H1 (cell line): ENCODE results near the gene ARMC5. TPM values are rescaled to one million over a fixed set of nuclear protein-coding genes. Genes with fewer than 3 reads are reported as not detected.

Source experiments
- CTCF ChIA-PET: fragments of 300-600 bp; sonication (Branson Sonifier 250); formaldehyde crosslinking; loops from one replicate; lab custom pipeline; 2021; ENCODE audit not compliant: partially characterized antibody; lab: Charles Lee
- POLR2A ChIA-PET: fragments of 300-600 bp; sonication (Branson Sonifier 250); formaldehyde crosslinking; loops from one replicate; lab custom pipeline; 2021; ENCODE audit warnings: inconsistent platforms; ENCODE audit not compliant: partially characterized antibody; lab: Charles Lee
- DNase-seq, 2 experiments: peaks; one replicate each; pipeline versions ENCODE4 v3.0.0 to v3.0.0-alpha.2; 2010 to 2022; ENCODE audit warnings: low spot score in 2 of 2, low read depth in 1 of 2, mixed read lengths in 1 of 2
- FAIRE-seq: peaks from 2 replicates; lab custom pipeline; 2011; peaks lifted over from hg19 to GRCh38; lab: Jason Lieb, UNC
- H2AFZ ChIP-seq: 2 replicates; pipeline ENCODE4 v1.8.1; 2012; ENCODE audit warnings: low read length, inconsistent platforms
- H2AK5ac ChIP-seq: 2 replicates; pipeline ENCODE4 v1.6.1; 2013; ENCODE audit warnings: low read depth, low read length
- H2BK120ac ChIP-seq: replicated peaks from 2 replicates; pipeline ENCODE3; 2013; ENCODE audit warnings: low read depth, low read length, inconsistent platforms
- H2BK12ac ChIP-seq: 2 replicates; pipeline ENCODE4 v1.6.1; 2013; ENCODE audit warnings: low read depth, low read length
- H2BK15ac ChIP-seq: 2 replicates; pipeline ENCODE4 v1.6.1; 2013; ENCODE audit warnings: low read length
- H2BK20ac ChIP-seq: 2 replicates; pipeline ENCODE4 v1.6.1; 2013; ENCODE audit warnings: low read length
- H2BK5ac ChIP-seq: 2 replicates; pipeline ENCODE4 v1.6.1; 2013; ENCODE audit warnings: low read depth, low read length
- H3K14ac ChIP-seq: 2 replicates; pipeline ENCODE4 v1.6.1; 2013; ENCODE audit warnings: inconsistent platforms; ENCODE audit not compliant: insufficient read length
- H3K18ac ChIP-seq: 2 replicates; pipeline ENCODE4 v1.6.1; 2013; ENCODE audit warnings: low read length; ENCODE audit errors: extremely low read depth
- H3K23ac ChIP-seq: 2 replicates; pipeline ENCODE4 v1.6.1; 2013; ENCODE audit warnings: inconsistent platforms; ENCODE audit not compliant: insufficient read length
- H3K23me2 ChIP-seq: 2 replicates; pipeline ENCODE4 v1.6.1; 2013; ENCODE audit warnings: low read depth, low read length
- H3K27ac ChIP-seq: 2 replicates; pipeline ENCODE4 v1.6.1; 2011; ENCODE audit warnings: low read depth, low read length, inconsistent platforms
- H3K27me3 ChIP-seq, 4 experiments: replicated peaks in 1 of 4; 1 replicate in 1 of 4; 2 replicates in 3 of 4; pipeline versions ENCODE4 v1.6.1 to v1.8.1; 2011 to 2013; ENCODE audit warnings: low read length in 3 of 4, mild to moderate bottlenecking in 3 of 4, inconsistent platforms in 2 of 4, mixed read lengths in 2 of 4, moderate library complexity in 1 of 4; ENCODE audit not compliant: control insufficient read depth in 3 of 4, insufficient read depth in 3 of 4; ENCODE audit errors: extremely low read depth in 1 of 4
- H3K36me3 ChIP-seq, 4 experiments: 2 replicates each; pipeline versions ENCODE4 v1.6.1 to v1.8.1; 2011 to 2013; ENCODE audit warnings: mild to moderate bottlenecking in 4 of 4, low read length in 3 of 4, moderate library complexity in 2 of 4, control low read depth in 1 of 4, inconsistent platforms in 1 of 4; ENCODE audit not compliant: insufficient read depth in 4 of 4, control insufficient read depth in 2 of 4
- H3K4ac ChIP-seq: replicated peaks from 2 replicates; pipeline ENCODE3; 2013; ENCODE audit warnings: low read length, low read depth, mixed read lengths, inconsistent platforms; ENCODE audit not compliant: insufficient read length
- H3K4me1 ChIP-seq, 4 experiments: replicated peaks in 1 of 4; 1 replicate in 1 of 4; 2 replicates in 3 of 4; pipeline versions ENCODE4 v1.6.1 to v1.8.1; 2011 to 2013; ENCODE audit warnings: low read length in 3 of 4, inconsistent platforms in 2 of 4, mixed read lengths in 1 of 4; ENCODE audit not compliant: insufficient read depth in 4 of 4, control insufficient read depth in 3 of 4
- H3K4me2 ChIP-seq, 2 experiments: 2 replicates each; pipeline versions ENCODE4 v1.6.1 to v1.8.1; 2011 to 2013; ENCODE audit warnings: low read depth in 2 of 2, low read length in 2 of 2, control low read depth in 1 of 2, inconsistent platforms in 1 of 2, mild to moderate bottlenecking in 1 of 2; ENCODE audit not compliant: insufficient read depth in 1 of 2
- H3K4me3 ChIP-seq, 4 experiments: fragments of 200-600, 300-600 bp in 1 of 4; sonication (generic), shearing (Covaris generic), sonication (Bioruptor Twin) in 1 of 4; 2 replicates each; pipeline versions ENCODE4 v1.5.1 to v1.8.1; 2011 to 2016; ENCODE audit warnings: low read length in 4 of 4, low read depth in 3 of 4, control low read depth in 2 of 4, inconsistent platforms in 2 of 4, mild to moderate bottlenecking in 2 of 4, mixed read lengths in 1 of 4, moderate library complexity in 1 of 4; ENCODE audit not compliant: insufficient read depth in 2 of 4; ENCODE audit errors: extremely low read depth in 1 of 4
- H3K56ac ChIP-seq: replicated peaks from 2 replicates; pipeline ENCODE3; 2013; ENCODE audit warnings: low read depth, mild to moderate bottlenecking, mixed read lengths, low read length, inconsistent platforms; ENCODE audit not compliant: insufficient read length
- H3K79me1 ChIP-seq: 2 replicates; pipeline ENCODE4 v1.6.1; 2013; ENCODE audit warnings: low read depth, low read length, control low read depth
- H3K79me2 ChIP-seq, 2 experiments: 2 replicates each; pipeline versions ENCODE4 v1.6.1 to v1.8.1; 2012 to 2013; ENCODE audit warnings: low read length in 2 of 2, mild to moderate bottlenecking in 2 of 2, inconsistent platforms in 1 of 2; ENCODE audit not compliant: insufficient read depth in 2 of 2, control insufficient read depth in 1 of 2
- H3K9ac ChIP-seq, 4 experiments: replicated peaks in 1 of 4; 1 replicate in 1 of 4; 2 replicates in 3 of 4; pipeline versions ENCODE4 v1.6.1 to v1.8.1; 2011 to 2013; ENCODE audit warnings: low read depth in 3 of 4, low read length in 3 of 4, control low read depth in 2 of 4, mild to moderate bottlenecking in 2 of 4, moderate library complexity in 2 of 4, inconsistent platforms in 1 of 4; ENCODE audit errors: extremely low read depth in 1 of 4
- H3K9me3 ChIP-seq, 2 experiments: 2 replicates each; pipeline versions ENCODE4 v1.6.1 to v1.8.1; 2012 to 2013; ENCODE audit warnings: mild to moderate bottlenecking in 2 of 2, moderate library complexity in 2 of 2, control low read depth in 1 of 2, inconsistent platforms in 1 of 2, low read depth in 1 of 2, low read length in 1 of 2, mixed read lengths in 1 of 2; ENCODE audit not compliant: insufficient read depth in 2 of 2
- H4K20me1 ChIP-seq, 2 experiments: replicated peaks in 1 of 2; 2 replicates each; pipeline versions ENCODE3 to v1.8.1; 2011 to 2013; ENCODE audit warnings: inconsistent platforms in 2 of 2, low read length in 2 of 2, mild to moderate bottlenecking in 1 of 2; ENCODE audit not compliant: insufficient read depth in 2 of 2, control insufficient read depth in 1 of 2
- H4K5ac ChIP-seq: 2 replicates; pipeline ENCODE4 v1.6.1; 2013; ENCODE audit warnings: low read length, low read depth, mixed read lengths, inconsistent platforms; ENCODE audit not compliant: insufficient read length
- H4K8ac ChIP-seq: 2 replicates; pipeline ENCODE4 v1.8.0; 2013; ENCODE audit warnings: mild to moderate bottlenecking, moderate library complexity, low read length, inconsistent platforms; ENCODE audit not compliant: insufficient read depth; ENCODE audit errors: extremely low read depth
- H4K91ac ChIP-seq: replicated peaks from 2 replicates; pipeline ENCODE3; 2013; ENCODE audit warnings: low read length, mixed read lengths, inconsistent platforms; ENCODE audit not compliant: insufficient read length
- ASH2L ChIP-seq: fragments of 200-600, 300-600 bp; sonication (generic); IDR thresholded peaks from one replicate; pipeline ENCODE4 v1.7.1; 2017; ENCODE audit warnings: low read length
- ATF3 ChIP-seq: IDR thresholded peaks from 2 replicates; pipeline ENCODE4 v1.6.1; 2011; ENCODE audit warnings: low read depth, mild to moderate bottlenecking, low read length; ENCODE audit not compliant: insufficient read depth
- BCL11A ChIP-seq, 2 experiments: IDR thresholded peaks; one replicate each; pipeline ENCODE4 v1.6.1; 2011; ENCODE audit warnings: low read depth in 2 of 2, low read length in 2 of 2, mild to moderate bottlenecking in 2 of 2
- BRCA1 ChIP-seq: IDR thresholded peaks from 2 replicates; pipeline ENCODE4 v1.6.1; 2012; ENCODE audit warnings: low read depth, low read length, improper control_type of control experiment
- CBX5 ChIP-seq: fragments of 300-800, 300-1000 bp; sonication (generic); IDR thresholded peaks from 2 replicates; pipeline ENCODE4 v1.7.1; 2016; ENCODE audit warnings: antibody characterized with exemption, low read length, low read depth
- FOSL1 ChIP-seq: IDR thresholded peaks from 2 replicates; pipeline ENCODE4 v1.6.1; 2011; ENCODE audit warnings: mild to moderate bottlenecking, low read depth, low read length, moderate library complexity; ENCODE audit not compliant: insufficient read depth
- MAFK ChIP-seq: IDR thresholded peaks from 2 replicates; pipeline ENCODE4 v1.6.1; 2012; ENCODE audit warnings: low read depth, mild to moderate bottlenecking, improper control_type of control experiment, low read length
- NANOG ChIP-seq: IDR thresholded peaks from 2 replicates; pipeline ENCODE4 v1.6.1; 2011; ENCODE audit warnings: low read length, low read depth, mild to moderate bottlenecking, inconsistent platforms; ENCODE audit not compliant: insufficient read depth, poor library complexity, severe bottlenecking
- POLR2AphosphoS5 ChIP-seq: IDR thresholded peaks from 2 replicates; pipeline ENCODE4 v1.6.1; 2011; ENCODE audit warnings: low read depth, low read length
- RFX5 ChIP-seq: IDR thresholded peaks from 2 replicates; pipeline ENCODE4 v1.6.1; 2011; ENCODE audit warnings: low read depth, low read length, improper control_type of control experiment, borderline replicate concordance
- SAP30 ChIP-seq: fragments of 300-600 bp; sonication (generic); IDR thresholded peaks from 2 replicates; pipeline ENCODE4 v1.7.1; 2012; ENCODE audit warnings: low read length, moderate library complexity, mild to moderate bottlenecking, inconsistent platforms; ENCODE audit not compliant: insufficient read depth, insufficient replicate concordance
- SUZ12 ChIP-seq: fragments of 200-600 bp; sonication (generic); IDR thresholded peaks from 2 replicates; pipeline ENCODE4 v1.6.1; 2012; ENCODE audit warnings: mild to moderate bottlenecking, inconsistent platforms, low read length, moderate library complexity, mixed read lengths
- WGBS, 2 experiments: shearing (Covaris generic) in 1 of 2; methylation state at CpG; one replicate each; pipeline versions ENCODE4 v1.1.6 to v1.1.7; 2013 to 2015; ENCODE audit warnings: low lambda C conversion rate in 2 of 2, mixed read lengths in 2 of 2, inconsistent platforms in 1 of 2, low coverage in 1 of 2, missing lambda C conversion rate in 1 of 2; ENCODE audit not compliant: insufficient replicate concordance in 2 of 2, insufficient coverage in 1 of 2, insufficient read length in 1 of 2; ENCODE audit errors: extremely low coverage in 1 of 2, missing lambda C conversion rate in 1 of 2; 5-methylcytosine and 5-hydroxymethylcytosine counted together
- polyA plus RNA-seq, 7 experiments: library from polyadenylated mRNA; depleted of rRNA in 3 of 7; stranded (reverse) in 5 of 7; unstranded in 2 of 7; fragments of >200 nt in 5 of 7; fragments of 200-250 nt in 2 of 7; gene quantifications; 1 replicate in 5 of 7; 2 replicates in 1 of 7; 4 replicates in 1 of 7; pipeline versions ENCODE4 v1.2.1 to v1.2.3, GENCODE V29; 2011 to 2013; ENCODE audit warnings: missing spikeins in 2 of 7, mixed read lengths in 2 of 7
- total RNA-seq: library from RNA; stranded (reverse); fragmentation: NEBNext Ultra II Directional; extraction: Animal tissue kit (Norgen Biotek cat#: 25700); gene quantifications from 2 replicates; pipeline ENCODE4 v1.2.1, GENCODE V29; 2021

Gene ARMC5
- total and polyA plus RNA-seq, 2 of the 8 experiments (the other 6 are each of a cell fraction or from before 2014, with no cell fraction given): 7.8 to 8.7 TPM

GRCh38 chr16:31480851-31481536 lies 21.7 kb downstream of the ARMC5 start:
- no peak overlapping the region for H2BK12ac ChIP-seq
- ChIA-PET CTCF (interaction anchor here (1.3 to 1.7 kb wide), 3 partner anchors 20 to 230 kb away, joined by 4 to 6 read pairs (median 6); no protein-coding TSS in a partner anchor), POLR2A (interaction anchor here (1.0 to 2.3 kb wide), 4 partner anchors 18 to 239 kb away, joined by 3 to 6 read pairs (median 3); a partner anchor contains a TSS)
- WGBS, 2 experiments: 88% methylated on average over 7 of the region's 7 CpGs; no CpG with 5 or more reads in 1 of the 2 experiments
- no peak for DNase-seq
- H2BK5ac ChIP-seq: no peak overlapping the region
- H3K36me3 ChIP-seq: no peaks in the 10 kb centered on the region
- no peak overlapping the region for H3K56ac ChIP-seq
- no peak overlapping the region for H3K4me3 ChIP-seq
- H3K23me2 ChIP-seq: peaks cover 14% of the 10 kb centered on the region; the same call in 1 of the 2 replicates
- no peak overlapping the region for H2BK15ac ChIP-seq
- no peaks in the 10 kb centered on the region for H3K79me2 ChIP-seq
- H4K20me1 ChIP-seq: peaks cover 0 to 7% of the 10 kb centered on the region in 2 experiments
- no peak overlapping the region for H3K23ac ChIP-seq
- H3K9ac ChIP-seq: no peak overlapping the region; a peak in 1 of 7 replicates
- H2AK5ac ChIP-seq: no peak overlapping the region
- no peak overlapping the region for H2BK20ac ChIP-seq
- no peak overlapping the region for H3K4ac ChIP-seq
- H2AFZ ChIP-seq: no peak overlapping the region
- no peak for FAIRE-seq
- no peak overlapping the region for H3K14ac ChIP-seq
- no peaks in the 10 kb centered on the region for H3K9me3 ChIP-seq
- H4K8ac ChIP-seq: no peak overlapping the region
- no peak overlapping the region for H4K91ac ChIP-seq
- H3K27me3 ChIP-seq: peaks cover 1 to 38% (median 21%) of the 10 kb centered on the region in 4 experiments
- no peak overlapping the region for H4K5ac ChIP-seq
- H3K4me1 ChIP-seq: peaks cover 0 to 4% (median 1%) of the 10 kb centered on the region in 4 experiments; a peak in 3 of 7 replicates
- H3K18ac ChIP-seq: no peak overlapping the region
- no peaks in the 10 kb centered on the region for H3K79me1 ChIP-seq
- H3K27ac ChIP-seq: no peak overlapping the region
- no peak overlapping the region for H2BK120ac ChIP-seq
- H3K4me2 ChIP-seq: no peak overlapping the region
- no peak for TF ChIP-seq SUZ12
- no peak for TF ChIP-seq SAP30
- no peak for TF ChIP-seq ATF3
- no peak for TF ChIP-seq CBX5
- no peak for TF ChIP-seq POLR2AphosphoS5
- no peak for TF ChIP-seq FOSL1
- no peak for TF ChIP-seq BRCA1
- TF ChIP-seq BCL11A (IDR thresholded peaks at IDR 0.05; ENCODE audit: low read depth in 2 of 2, low read length in 2 of 2): no peak
- TF ChIP-seq ASH2L: no peak
- no peak for TF ChIP-seq RFX5
- TF ChIP-seq NANOG: no peak
- TF ChIP-seq MAFK: no peak
